IMR-90 (cell line): Measurements from ENCODE around the gene DHRS3. TPM values are rescaled to one million over a fixed set of nuclear protein-coding genes. Genes with fewer than 3 reads are reported as not detected.

Source experiments
- MAFK ChIP-seq: IDR thresholded peaks from 2 replicates; pipeline ENCODE4 v1.6.1; 2012; ENCODE audit warnings: low read depth, low read length, improper control_type of control experiment
- NFE2L2 ChIP-seq: fragments of 150-350 bp; IDR thresholded peaks from 2 replicates; pipeline ENCODE4 v1.6.1; 2016; ENCODE audit warnings: low read depth, mild to moderate bottlenecking, low read length
- RAD21 ChIP-seq: IDR thresholded peaks from 2 replicates; pipeline ENCODE4 v1.6.1; 2012; ENCODE audit warnings: low read length, improper control_type of control experiment
- RCOR1 ChIP-seq: IDR thresholded peaks from 2 replicates; pipeline ENCODE4 v1.6.1; 2012; ENCODE audit warnings: mild to moderate bottlenecking, low read length, improper control_type of control experiment; ENCODE audit not compliant: insufficient replicate concordance
- polyA plus RNA-seq, 3 experiments: library from polyadenylated mRNA; depleted of rRNA; stranded (reverse); fragments of >200 nt; gene quantifications; 2 replicates each; pipeline ENCODE4 v1.2.3, GENCODE V29; 2012; ENCODE audit warnings: low replicate concordance in 1 of 3
- total RNA-seq: library from RNA; depleted of rRNA; stranded (reverse); fragments of >200 nt; gene quantifications from 2 replicates; pipeline ENCODE4 v1.2.3, GENCODE V29; 2012

Gene DHRS3
- total and polyA plus RNA-seq, 2 of the 4 experiments (the other 2 are of a cell fraction), result 11.2 to 14.5 TPM

GRCh38 chr1:12615865-12616708 lies 1.9 kb downstream of the DHRS3 start (continued):
- TF ChIP-seq MAFK (no peak), NFE2L2 (no peak), RAD21 (no peak), RCOR1 (no peak)
